Progenitor cell of endocrine pancreas (in vitro differentiated cells): ENCODE results near the gene SRCIN1. TPM values are rescaled to one million over a fixed set of nuclear protein-coding genes. Genes with fewer than 3 reads are reported as not detected.
A peak's percentile ranks its signal among the peaks of the same experiment; 100 is the strongest.
"Not testable (repeated sequence)": the region's sequence is repeated elsewhere in the genome, so short reads cannot be mapped to it uniquely, and the experiment has no call there.

Experiments used
- DNase-seq: peaks from one replicate; pipeline ENCODE4 v3.0.0; 2021; ENCODE audit warnings: low spot score; ENCODE audit not compliant: unreplicated experiment
- H3K27ac Mint-ChIP-seq: 2 replicates; pipeline ENCODE4 v1.8.0; 2021; ENCODE audit warnings: mild to moderate bottlenecking, moderate library complexity, mixed read lengths
- H3K27me3 Mint-ChIP-seq: 2 replicates; pipeline ENCODE4 v1.8.0; 2021; ENCODE audit warnings: mixed read lengths
- H3K36me3 Mint-ChIP-seq: 2 replicates; pipeline ENCODE4 v1.8.0; 2022; ENCODE audit warnings: mixed read lengths; ENCODE audit not compliant: insufficient read depth
- H3K4me1 Mint-ChIP-seq: 2 replicates; pipeline ENCODE4 v1.8.0; 2021; ENCODE audit warnings: low read depth, mixed read lengths
- H3K4me3 Mint-ChIP-seq: 2 replicates; pipeline ENCODE4 v1.8.0; 2021; ENCODE audit warnings: low read depth, mild to moderate bottlenecking, moderate library complexity, mixed read lengths
- H3K9me3 Mint-ChIP-seq: 2 replicates; pipeline ENCODE4 v1.8.0; 2021; ENCODE audit warnings: low read depth, mixed read lengths
- CTCF ChIP-seq: fragments of 200-600 bp; sonication (generic); IDR thresholded peaks from one replicate; pipeline ENCODE4 v1.5.0; 2021; ENCODE audit warnings: antibody characterized with exemption, mild to moderate bottlenecking; ENCODE audit not compliant: unreplicated experiment
- total RNA-seq: library from RNA; stranded (reverse); gene quantifications from 2 replicates; pipeline ENCODE4 v1.2.1, GENCODE V29; 2021

SRCIN1 gene
- total RNA-seq, 1 donor from 2014 or later = 13.8 TPM

- H3K9me3 Mint-ChIP-seq, H3K4me1 Mint-ChIP-seq, H3K4me3 Mint-ChIP-seq, H3K27me3 Mint-ChIP-seq, H3K36me3 Mint-ChIP-seq: not testable (repeated sequence)
- peak; percentile 91 for DNase-seq
- H3K27ac Mint-ChIP-seq = peak overlapping the region; percentile 60
- peak; percentile 57 for TF ChIP-seq CTCF
These were observed 113.4 kb downstream of the SRCIN1 start for GRCh38 chr17:38492067-38493040.

GRCh38 chr17:38491346-38492066 is 114.2 kb downstream of the SRCIN1 start:
- not testable (repeated sequence) for H3K27ac Mint-ChIP-seq, H3K4me3 Mint-ChIP-seq, H3K9me3 Mint-ChIP-seq, H3K36me3 Mint-ChIP-seq, H3K4me1 Mint-ChIP-seq, DNase-seq, H3K27me3 Mint-ChIP-seq

GRCh38 chr17:38489774-38490173 is 116.0 kb downstream of the SRCIN1 start:
- not testable (repeated sequence) for H3K4me3 Mint-ChIP-seq, H3K27ac Mint-ChIP-seq, H3K9me3 Mint-ChIP-seq, DNase-seq, H3K4me1 Mint-ChIP-seq, H3K36me3 Mint-ChIP-seq
- H3K27me3 Mint-ChIP-seq = peaks cover 16% of the 10 kb centered on the region

- H3K4me3 Mint-ChIP-seq, H3K4me1 Mint-ChIP-seq, H3K27ac Mint-ChIP-seq, DNase-seq, H3K36me3 Mint-ChIP-seq, H3K9me3 Mint-ChIP-seq: not testable (repeated sequence)
- H3K27me3 Mint-ChIP-seq = peaks cover 26% of the 10 kb centered on the region
These were observed 120.0 kb downstream of the SRCIN1 start for GRCh38 chr17:38485681-38486298.

- Mint-ChIP-seq H3K4me1 (no peaks in the 10 kb centered on the region), H3K27me3 (peaks cover 26% of the 10 kb centered on the region), H3K4me3 (no peak overlapping the region), H3K36me3 (no peaks in the 10 kb centered on the region), H3K27ac (no peak overlapping the region), H3K9me3 (no peaks in the 10 kb centered on the region)
- no peak for DNase-seq
- TF ChIP-seq CTCF = no peak
These were observed 120.6 kb downstream of the SRCIN1 start for GRCh38 chr17:38485146-38485468.

GRCh38 chr17:38484242-38485145 is 121.3 kb downstream of the SRCIN1 start:
- H3K9me3 Mint-ChIP-seq, H3K4me3 Mint-ChIP-seq, H3K36me3 Mint-ChIP-seq, H3K4me1 Mint-ChIP-seq: not testable (repeated sequence)
- peak; percentile 84 for TF ChIP-seq CTCF
- peak overlapping the region; percentile 78 for H3K27ac Mint-ChIP-seq
- DNase-seq = peak; percentile 65
- peaks cover 26% of the 10 kb centered on the region for H3K27me3 Mint-ChIP-seq

- H3K27ac Mint-ChIP-seq, H3K4me3 Mint-ChIP-seq, DNase-seq, H3K9me3 Mint-ChIP-seq, H3K4me1 Mint-ChIP-seq, H3K36me3 Mint-ChIP-seq: not testable (repeated sequence)
- peaks cover 26% of the 10 kb centered on the region for H3K27me3 Mint-ChIP-seq
These were observed 123.1 kb downstream of the SRCIN1 start for GRCh38 chr17:38482700-38483043.

- not testable (repeated sequence) for H3K4me3 Mint-ChIP-seq, DNase-seq, H3K4me1 Mint-ChIP-seq, H3K27ac Mint-ChIP-seq, H3K36me3 Mint-ChIP-seq, H3K9me3 Mint-ChIP-seq
- H3K27me3 Mint-ChIP-seq = peaks cover 25% of the 10 kb centered on the region
These were observed 123.6 kb downstream of the SRCIN1 start for GRCh38 chr17:38482039-38482699.
